HG02798 (cell line): Measurements from ENCODE around the gene AARSD1.
"Not testable (repeated sequence)": the region's sequence is repeated elsewhere in the genome, so short reads cannot be mapped to it uniquely, and the experiment has no call there.

ENCODE experiments used
- ATAC-seq: cut with Tn5 transposase; IDR thresholded peaks from one replicate; pipeline ENCODE4 v1.9.1; 2021; ENCODE audit warnings: mild to moderate bottlenecking; ENCODE audit not compliant: unreplicated experiment, poor library complexity

Gene AARSD1, protein sequence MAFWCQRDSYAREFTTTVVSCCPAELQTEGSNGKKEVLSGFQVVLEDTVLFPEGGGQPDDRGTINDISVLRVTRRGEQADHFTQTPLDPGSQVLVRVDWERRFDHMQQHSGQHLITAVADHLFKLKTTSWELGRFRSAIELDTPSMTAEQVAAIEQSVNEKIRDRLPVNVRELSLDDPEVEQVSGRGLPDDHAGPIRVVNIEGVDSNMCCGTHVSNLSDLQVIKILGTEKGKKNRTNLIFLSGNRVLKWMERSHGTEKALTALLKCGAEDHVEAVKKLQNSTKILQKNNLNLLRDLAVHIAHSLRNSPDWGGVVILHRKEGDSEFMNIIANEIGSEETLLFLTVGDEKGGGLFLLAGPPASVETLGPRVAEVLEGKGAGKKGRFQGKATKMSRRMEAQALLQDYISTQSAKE

DNA sequence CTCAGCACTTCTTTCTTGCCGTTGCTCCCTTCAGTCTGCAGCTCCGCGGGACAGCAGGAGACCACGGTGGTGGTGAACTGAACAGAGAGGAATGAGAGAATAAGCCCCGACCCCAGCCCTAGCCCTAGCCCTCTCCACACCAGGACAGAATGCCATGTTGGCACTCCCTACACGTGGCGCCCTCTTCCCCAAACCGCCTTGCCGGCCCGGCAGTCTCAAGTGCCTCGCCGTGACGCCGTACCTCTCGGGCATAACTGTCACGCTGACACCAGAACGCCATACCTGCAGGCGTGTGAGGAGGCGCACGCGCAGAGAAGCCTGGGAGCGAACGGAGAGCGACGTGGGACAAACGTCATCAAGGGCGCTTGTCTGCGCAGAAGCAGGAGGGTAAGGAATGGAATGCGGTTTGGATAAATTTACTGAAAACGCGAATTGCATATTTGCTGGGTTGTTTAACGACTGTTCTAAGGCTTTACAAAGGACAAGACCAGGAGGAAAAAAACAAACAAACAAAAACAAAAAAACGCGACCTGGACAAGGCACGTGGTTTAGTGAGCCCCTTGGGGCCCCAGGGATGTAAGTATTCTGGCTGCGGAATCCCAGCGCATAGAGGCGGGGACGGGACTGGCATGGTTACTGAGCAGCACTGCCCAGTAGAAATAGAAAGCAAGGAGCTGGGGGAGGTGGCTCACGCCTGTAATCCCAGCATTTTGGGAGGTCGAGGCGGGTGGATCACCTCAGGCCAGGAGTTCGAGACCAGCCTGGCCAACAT is at the start of gene AARSD1:
Gene AARSD1, minus strand, starts transcription at position 294 of the 772 bp plus-strand sequence. Its CDS starts 14 bp downstream, at position 280.
- ATAC-seq = peak; percentile 87

DNA sequence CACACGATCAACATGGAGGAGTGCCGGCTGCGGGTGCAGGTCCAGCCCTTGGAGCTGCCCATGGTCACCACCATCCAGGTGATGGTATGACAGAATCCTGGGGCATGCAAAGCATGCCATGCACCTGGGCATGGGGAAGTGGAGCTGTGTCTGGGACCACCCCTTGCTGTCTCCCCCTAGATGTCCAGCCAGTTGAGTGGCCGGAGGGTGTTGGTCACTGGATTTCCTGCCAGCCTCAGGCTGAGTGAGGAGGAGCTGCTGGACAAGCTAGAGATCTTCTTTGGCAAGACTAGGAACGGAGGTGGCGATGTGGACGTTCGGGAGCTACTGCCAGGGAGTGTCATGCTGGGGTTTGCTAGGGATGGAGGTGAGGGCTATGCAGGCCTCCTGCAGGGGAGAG is 49.0 kb upstream of the AARSD1 start:
- no peak for ATAC-seq

DNA sequence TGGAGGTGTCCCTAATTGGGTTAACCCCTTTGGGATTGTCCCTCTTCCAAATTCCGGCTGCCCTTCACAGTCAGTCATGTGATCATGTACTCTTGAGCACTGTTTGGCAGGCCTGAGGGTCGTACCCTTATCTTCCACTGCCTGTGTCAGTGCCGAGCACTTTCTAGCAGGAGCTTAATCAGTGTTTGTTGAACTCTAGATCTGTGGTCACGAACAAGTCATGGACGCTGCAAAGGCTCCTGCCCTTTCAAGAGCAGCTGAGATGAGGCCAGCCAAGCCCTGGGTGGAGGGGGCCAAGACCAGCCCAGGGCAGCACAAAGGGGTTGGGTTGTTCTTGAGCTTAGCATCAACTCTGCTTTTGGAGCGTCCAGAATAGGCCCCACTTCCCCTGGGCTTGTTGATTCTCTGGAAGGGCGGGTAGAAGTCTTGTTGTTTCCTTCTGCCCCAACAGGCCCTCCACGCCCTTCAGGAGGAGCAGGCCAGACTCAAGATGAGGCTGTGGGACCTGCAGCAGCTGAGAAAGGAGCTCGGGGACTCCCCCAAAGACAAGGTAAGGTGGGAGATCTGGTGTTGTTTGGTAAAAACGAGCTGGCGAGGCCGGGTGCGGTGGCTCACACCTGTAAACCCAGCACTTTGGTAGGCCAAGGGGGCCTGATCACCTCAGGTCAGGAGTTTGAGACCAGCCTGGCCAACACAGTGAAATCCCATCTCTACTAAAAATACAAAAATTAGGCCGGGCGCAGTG is 47.6 kb upstream of the AARSD1 start:
- ATAC-seq = no peak

DNA sequence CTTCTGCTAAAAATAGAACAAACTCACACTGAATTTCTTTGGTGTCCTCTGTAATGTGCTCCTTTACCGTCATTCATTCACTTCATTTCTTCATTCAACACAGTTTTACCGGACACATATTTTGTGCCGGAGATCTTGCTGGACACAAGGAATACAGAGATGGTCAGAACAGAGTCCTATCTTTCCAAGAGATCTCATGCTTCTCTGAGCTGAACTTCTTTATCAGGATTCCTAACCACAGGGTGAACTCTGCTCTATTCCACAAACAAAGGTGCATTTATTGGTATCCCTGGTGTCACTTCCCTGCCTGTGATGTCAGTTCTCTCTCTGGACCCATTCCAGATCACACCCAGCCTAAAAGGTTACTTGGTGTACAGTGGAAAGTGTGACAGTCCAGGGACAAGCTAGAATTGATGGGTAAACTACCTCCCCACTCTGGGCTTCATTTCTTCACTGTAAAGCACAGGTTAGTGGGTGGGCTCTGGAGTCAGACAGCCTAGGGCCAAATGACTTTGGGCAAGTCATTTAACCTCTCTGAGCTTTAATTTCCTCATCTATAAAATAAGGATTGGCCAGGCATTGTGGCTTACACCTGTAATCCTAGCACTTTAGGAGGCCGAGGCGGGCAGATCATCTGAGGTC is 46.5 kb upstream of the AARSD1 start:
- ATAC-seq = no peak

DNA sequence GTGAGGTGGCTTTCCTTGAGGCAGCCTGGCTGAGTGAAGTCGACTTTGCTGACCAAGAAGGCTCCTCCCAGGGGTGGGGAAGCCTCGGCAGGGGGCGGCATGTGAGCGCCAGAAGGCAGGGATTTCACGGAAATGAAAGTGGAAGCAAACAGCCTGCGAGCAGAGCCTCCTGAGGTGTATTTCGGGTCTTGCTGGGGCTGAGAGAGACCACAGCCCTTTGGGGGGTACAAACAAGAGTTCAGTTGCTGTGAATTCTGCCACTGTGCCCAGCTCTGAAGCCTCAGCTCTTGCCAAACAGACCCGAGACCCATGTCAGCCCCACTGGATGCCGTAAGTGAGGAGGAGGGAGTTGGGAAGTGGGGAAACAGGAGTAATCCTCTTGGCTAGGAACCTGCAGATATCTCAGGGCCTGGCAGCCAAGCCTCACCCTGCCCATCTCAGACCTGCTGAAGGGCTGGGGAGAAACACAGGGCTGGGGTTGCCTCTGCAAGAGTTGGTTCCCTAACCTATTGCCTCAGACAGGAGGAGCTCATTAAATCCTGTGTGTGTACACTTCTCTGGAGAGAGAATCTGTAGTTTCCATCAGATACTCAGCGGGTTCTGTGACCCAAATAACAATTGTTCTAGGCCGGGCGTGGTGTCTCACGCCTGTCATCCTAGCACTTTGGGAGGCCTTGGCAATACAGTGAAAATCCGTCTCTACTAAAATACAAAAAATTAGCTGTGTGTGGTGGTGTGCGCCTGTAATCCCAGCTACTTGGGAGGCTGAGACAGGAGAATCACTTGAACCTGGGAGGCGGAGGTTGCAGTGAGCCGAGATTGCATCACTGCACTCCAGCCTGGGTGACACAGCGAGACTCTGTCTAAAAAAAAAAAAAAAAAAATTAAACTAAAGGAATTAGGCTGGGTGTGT is 42.6 kb upstream of the AARSD1 start, which contains the start of gene IFI35:
Gene IFI35, plus strand, starts transcription at position 146 of the 913 bp plus-strand sequence. Its CDS starts 164 bp downstream, at position 310.
- peak; percentile 93 for ATAC-seq

DNA sequence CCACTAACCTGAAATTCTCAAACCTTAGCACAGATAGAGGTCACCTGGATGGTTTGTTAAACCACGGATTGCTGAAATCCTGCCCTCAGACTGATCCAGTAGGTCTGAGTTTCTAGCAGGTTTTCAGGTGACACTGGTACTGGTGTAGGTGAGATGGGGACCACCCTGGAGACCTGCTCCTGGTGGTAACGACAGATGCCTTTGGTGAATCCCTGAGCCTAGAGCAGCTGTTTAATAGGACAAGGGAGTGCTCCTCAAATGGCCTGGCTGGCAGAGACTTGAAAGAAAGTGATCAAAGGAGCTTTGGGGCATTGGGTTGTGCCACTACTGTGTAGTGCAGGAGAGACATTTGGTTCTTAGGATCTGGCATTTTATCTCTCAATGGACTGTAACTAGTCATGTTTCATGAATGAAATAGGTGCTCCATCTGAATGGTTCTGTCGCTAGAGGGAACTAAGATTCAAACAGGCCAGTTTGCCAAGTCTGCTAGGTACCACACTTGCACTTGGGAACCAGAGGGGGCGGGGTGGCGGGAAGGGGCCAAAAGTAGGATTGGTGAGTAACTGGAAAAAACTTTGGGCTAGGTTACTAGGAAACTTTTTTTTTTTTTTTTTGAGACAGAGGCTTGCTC is 39.4 kb upstream of the AARSD1 start:
- no peak for ATAC-seq

DNA sequence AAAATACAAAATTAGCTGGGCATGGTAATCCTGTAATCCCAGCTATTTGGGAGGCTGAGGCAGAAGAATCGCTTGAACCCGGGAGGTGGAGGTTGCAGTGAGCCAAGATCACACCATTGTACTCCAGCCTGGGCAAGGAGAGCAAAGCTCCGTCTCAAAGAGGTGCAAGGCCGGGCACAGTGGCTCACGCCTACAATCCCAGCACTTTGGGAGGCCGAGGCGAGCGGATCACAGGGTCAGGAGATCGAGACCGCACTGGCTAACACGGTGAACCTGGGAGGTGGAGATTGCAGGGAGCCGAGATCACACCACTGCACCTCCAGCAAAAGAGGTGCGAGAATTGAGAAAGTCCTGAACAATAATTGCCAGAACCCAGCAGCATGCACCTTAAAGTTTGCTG is 36.6 kb upstream of the AARSD1 start:
- ATAC-seq = not testable (repeated sequence)

DNA sequence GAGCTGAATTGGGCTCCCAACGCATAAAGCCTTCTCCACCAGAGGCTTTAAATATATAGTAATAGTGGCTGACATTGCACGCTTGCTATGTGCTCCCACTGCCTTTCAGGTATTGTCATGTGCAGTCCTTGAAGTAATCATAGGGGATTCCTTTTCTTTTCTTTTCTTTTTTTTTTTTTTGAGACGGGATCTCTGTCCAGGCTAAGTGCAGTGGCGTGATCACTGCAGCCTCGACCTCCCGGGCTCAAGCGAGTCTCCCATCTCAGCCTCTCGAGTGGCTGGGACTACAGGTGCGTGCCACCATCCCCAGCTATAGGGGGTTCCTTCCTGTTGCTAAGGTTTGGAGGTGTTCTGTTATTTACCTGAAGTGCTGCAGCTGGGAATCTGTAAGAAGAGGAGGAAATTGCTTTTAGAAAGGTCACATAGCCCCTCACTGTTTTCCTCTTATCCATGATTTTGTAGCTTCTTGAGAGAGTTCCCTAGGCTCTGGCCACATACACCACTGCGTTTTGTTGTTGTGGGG is 34.8 kb upstream of the AARSD1 start:
- no peak for ATAC-seq

DNA sequence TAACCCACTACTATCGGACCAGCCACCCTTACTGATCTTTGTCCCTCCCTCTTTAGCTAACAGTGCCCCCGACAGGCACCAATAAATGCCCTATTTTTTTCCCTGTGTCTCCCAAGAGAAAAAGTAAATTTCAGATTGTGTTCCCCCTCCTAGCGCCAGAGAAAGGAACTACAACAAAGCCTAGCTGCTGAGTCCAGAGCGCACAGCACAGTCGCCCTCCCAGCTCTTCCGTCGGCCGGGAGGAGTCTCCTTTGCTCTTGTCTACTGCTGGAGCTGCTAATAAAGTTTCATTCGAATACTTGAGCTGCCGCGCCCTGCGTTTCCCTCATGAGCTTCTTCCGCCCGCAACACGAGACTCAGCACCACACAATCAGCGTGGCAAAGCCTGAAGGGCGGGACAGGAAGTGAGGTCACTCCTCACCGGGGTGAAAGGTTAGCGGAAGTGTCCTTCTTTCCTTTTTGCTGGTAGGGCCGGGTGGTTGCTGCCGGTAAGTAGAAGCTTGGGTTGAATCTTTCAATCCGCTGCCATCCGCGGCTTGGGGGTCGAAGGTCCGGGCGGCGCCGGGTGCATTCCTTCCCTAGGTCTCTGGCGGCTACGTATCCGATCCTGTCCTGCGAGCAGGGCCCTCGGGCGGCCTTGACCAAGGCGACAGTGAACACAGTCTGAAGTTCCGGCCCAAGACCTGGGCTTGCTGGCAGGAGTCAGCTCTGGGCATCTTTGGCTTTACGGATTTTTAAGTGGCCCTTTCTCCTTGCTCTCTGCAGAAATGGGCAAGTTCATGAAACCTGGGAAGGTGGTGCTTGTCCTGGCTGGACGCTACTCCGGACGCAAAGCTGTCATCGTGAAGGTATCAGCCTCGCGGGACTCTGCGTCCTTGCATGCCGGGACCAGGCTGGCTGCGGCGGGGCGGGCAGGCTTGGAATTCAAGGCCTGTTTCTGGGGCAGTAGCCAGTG is 34.0 kb upstream of the AARSD1 start, which contains the start of gene RPL27:
Gene RPL27, plus strand, starts transcription at position 436 of the 955 bp plus-strand sequence. Its CDS starts 332 bp downstream, at position 768.
- peak; percentile 96 for ATAC-seq

DNA sequence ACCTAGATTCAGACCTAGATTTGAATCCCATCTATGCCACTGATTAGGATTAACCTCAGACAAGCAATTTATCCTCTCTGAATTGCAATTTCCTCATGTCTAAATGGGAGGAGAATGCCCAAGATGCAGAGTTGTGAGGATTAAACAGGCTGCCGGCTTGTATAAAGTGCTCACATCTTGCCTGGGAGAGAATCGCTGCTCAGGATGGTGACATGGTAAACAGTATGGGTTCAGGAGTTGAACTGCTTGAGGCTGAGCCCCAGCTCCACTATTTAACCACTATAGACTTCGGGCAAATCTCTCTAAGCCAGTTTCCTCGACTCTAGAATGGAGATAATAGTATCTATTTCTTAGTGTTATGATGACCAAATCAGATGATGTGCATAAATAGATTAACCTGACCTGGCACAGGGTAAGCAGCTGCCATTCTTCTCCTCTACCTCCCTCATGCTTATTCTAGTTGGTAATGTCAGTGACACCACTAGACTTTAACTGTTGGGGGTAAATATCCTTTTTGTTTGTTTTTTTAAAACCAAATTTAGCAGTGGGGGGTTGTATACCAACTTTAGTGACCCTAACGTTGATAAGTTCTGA is 33.2 kb upstream of the AARSD1 start:
- ATAC-seq = no peak

DNA sequence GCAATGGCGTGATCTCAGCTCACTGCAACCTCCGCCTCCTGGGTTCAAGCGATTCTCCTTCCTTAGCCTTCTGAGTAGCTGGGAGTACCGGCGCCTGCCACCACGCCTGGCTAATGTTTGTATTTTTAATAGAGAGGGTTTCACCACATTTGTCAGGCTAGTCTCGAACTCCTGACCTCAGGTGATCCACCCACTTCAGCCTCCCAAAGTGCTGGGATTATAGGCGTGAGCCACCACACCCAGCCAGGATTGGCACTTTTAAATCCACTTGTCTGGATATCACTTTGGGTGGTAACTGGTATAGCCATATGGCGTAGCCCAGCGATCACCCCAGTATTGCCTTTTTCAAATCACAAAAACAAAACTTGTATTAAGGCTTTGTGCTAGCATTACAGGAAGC is 29.7 kb upstream of the AARSD1 start:
- not testable (repeated sequence) for ATAC-seq

DNA sequence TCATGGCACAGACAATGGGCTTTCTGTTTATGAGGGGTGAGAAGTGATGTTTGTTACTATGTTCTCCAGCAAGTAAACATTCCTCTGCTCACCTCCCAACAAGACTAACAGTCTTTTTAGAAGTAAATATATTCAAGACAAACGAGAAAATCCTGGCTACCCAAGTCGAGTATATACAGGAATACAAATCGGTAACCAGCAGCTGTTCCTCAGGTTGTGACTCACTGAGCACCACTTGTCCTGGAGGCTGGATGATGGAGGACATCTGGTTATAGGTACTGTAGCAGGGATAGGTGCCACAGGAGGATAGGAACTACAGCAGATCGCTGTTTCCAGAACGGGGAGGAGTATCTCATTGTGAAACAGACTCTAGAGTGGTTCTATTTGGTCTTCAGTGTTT is 28.6 kb upstream of the AARSD1 start:
- no peak for ATAC-seq

DNA sequence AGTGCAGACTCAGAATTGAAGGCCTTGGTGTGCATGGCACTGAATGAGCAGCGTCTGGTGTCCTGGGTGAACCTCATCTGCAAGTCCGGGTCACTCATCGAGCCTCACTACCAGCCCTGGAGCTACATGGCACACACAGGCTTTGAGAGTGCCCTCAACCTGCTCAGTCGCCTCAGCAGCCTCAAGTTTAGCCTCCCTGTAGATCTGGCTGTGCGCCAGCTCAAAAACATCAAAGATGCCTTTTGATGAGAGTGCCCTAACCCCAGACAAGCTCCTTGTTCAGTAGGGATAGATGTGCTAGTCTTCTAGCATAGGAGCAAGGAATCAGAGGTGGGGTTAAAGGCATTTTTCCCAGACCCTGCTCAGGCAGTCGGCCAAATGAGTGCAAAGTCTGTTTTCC is 27.2 kb upstream of the AARSD1 start:
- ATAC-seq = no peak

DNA sequence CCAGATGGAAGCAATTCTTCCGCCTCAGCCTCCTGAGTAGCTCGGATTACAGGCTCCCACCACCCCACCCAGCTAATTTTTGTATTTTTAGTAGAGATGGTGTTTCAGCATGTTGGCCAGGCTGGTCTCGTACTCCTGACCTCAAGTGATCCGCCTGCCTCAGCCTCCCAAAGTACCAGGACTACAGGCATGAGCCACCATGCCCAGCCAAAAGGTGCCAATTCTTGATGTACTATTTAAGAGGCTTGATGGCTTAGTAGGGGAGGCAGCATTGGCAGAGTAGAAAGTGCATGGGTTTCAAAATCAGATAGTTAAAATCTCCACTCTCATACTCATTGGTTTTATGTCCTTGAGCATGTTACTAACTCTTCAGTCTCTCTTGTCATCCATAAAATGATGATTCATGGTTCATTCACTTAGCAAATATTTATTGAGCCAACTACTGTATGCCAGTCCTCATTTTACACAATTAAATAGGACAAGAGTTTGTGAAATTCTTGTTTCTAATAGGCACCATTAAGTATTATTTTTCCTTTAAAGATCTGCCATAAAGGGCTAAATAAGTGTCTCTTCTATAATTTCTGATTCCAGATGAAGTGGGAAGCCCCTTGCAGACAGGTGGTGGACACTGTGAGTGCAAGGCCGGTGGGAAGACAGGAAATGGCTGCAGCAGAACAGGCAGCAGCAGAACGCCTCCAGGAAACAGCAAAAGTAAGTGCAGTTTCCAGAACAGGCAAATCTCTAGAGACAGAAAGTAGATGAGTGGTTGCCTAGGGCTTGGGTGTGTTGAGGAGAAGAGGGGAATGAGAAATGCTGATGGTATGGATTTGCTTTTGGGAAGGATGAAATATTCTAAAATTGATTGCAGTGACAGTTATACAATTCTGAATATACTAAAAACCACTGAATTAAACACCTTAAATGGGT is 25.7 kb upstream of the AARSD1 start:
- no peak for ATAC-seq

DNA sequence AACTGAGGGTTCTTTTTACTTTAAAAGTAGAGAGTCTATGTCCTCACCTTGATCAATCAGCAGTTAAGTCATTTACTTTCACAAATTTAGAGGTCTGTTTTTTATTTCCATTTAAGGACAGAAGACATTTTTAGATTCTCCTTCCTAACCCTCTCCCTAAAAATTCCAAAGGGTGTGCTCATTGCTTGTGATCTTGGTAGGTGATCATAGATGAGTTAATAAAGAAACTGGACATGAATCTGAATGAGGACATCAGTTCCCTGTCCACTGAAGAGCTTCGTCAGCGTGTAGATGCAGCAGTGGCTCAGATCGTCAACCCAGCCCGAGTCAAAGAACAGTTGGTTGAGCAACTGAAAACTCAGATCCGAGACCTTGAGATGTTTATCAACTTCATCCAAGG is 24.9 kb upstream of the AARSD1 start:
- ATAC-seq = no peak

DNA sequence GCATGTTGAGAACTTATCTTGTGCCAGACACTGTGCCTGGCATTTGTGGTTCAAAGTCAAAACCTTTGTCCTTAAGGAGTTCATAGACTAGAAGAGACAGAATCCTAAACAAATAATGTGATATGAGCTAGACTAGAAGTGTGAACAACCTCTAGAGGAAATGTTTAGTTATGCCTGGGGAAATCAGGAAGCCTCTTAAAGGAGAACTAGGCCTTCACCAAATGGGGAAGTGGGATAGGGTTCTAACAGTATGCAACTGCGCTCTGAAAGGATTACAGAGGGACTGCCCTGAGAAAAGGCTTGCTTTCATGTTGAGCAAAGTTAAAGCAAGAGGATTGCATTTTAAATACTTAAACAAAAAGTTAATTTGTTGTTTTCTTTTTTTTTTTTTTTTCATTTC is 21.0 kb upstream of the AARSD1 start:
- no peak for ATAC-seq
